Activated T-helper 17 cell treated with anti-CD3 and anti-CD28 coated beads, Interleukin-2, amount 50 U/mL, for 72 hours (primary cell): ENCODE results near the gene COL26A1. TPM values are rescaled to one million over a fixed set of nuclear protein-coding genes. Genes with fewer than 3 reads are reported as not detected.

Experiments used
- ATAC-seq: fragments of 150-1000 bp; cut with Tn5 transposase; replicated peaks from 2 replicates; pipeline ENCODE4 v1.10.0; 2021; ENCODE audit warnings: mild to moderate bottlenecking, moderate library complexity
- H3K27ac Mint-ChIP-seq: one replicate; pipeline ENCODE4 v1.8.0; 2022; ENCODE audit warnings: mixed read lengths
- H3K27me3 Mint-ChIP-seq: one replicate; pipeline ENCODE4 v1.8.0; 2022; ENCODE audit warnings: mixed read lengths
- H3K36me3 Mint-ChIP-seq: one replicate; pipeline ENCODE4 v1.8.0; 2022; ENCODE audit warnings: low read depth, mild to moderate bottlenecking, mixed read lengths
- H3K4me1 Mint-ChIP-seq: one replicate; pipeline ENCODE4 v1.8.0; 2022; ENCODE audit warnings: mixed read lengths
- H3K4me3 Mint-ChIP-seq: one replicate; pipeline ENCODE4 v1.8.0; 2022; ENCODE audit warnings: mild to moderate bottlenecking, mixed read lengths
- H3K9me3 Mint-ChIP-seq: one replicate; pipeline ENCODE4 v1.8.0; 2022; ENCODE audit warnings: mixed read lengths
- total RNA-seq, 2 donors: library from RNA; stranded (reverse); gene quantifications; one replicate each; pipeline ENCODE4 v1.2.3, GENCODE V29; 2022

Gene COL26A1
- total RNA-seq, 2 donors from 2014 or later = not detected

DNA sequence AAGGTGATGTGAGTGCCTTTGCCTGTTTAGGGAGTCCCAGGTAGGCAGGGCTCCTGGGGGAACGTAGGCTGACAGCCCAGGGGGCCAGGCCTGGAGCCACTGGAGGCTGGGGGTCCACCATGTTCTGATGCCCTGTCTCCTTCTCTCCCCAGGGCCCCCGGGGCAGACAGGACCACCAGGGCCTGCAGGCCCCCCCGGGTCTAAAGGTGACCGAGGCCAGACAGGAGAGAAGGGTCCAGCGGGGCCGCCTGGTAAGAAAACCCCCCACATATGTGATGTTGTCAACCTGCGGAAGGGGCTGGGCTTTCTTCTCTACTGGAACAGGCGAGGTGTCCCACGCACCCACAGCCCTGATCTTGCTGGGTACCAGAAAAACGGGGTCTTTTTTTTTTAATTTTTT, 181.2 kb downstream of the COL26A1 start:
- H3K36me3 Mint-ChIP-seq = no peaks in the 10 kb centered on the region
- no peaks in the 10 kb centered on the region for H3K9me3 Mint-ChIP-seq
- H3K27me3 Mint-ChIP-seq = peaks cover 10% of the 10 kb centered on the region
- no peak overlapping the region for H3K4me3 Mint-ChIP-seq
- H3K27ac Mint-ChIP-seq = no peak overlapping the region
- no peak for ATAC-seq
- H3K4me1 Mint-ChIP-seq = peaks cover 5% of the 10 kb centered on the region

DNA sequence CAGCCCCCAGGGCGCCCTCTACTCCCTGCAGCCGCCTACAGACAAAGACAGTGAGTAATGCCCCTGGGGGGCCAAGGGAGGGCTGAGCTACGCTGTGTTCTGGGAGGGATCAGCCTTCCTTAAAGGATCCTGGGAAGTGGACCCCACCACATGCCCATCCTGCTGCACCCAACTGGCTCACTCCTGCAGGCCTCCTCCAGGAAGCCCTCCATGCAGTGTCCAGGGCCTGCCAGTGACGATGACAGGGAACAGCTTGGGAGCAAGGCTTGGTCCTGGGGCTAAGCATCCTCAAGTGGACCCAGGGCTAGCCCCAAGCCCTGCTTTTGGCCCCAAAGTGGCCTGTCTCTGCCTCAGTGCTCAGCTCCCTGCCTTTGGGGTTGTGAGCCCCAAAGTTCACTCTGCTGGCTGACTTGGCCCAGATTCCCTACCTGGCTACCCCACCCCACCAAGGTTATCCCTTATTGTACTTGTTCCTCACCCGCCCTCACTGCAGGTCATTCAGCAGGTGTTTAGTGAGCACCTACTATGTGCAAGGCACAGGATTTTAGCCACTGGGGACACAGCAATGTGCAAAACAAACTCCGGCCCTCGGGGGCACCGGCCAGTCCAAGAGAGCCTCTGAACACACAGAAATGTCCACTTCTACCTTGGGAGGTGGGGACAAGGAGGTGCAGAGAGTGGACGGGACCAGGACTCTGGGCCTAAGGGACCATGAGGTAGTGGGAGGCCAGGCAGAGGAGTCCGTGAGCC, 182.9 kb downstream of the COL26A1 start:
- Mint-ChIP-seq H3K4me1 (peaks cover 5% of the 10 kb centered on the region), H3K4me3 (no peak overlapping the region), H3K9me3 (no peaks in the 10 kb centered on the region), H3K36me3 (no peaks in the 10 kb centered on the region), H3K27me3 (peaks cover 10% of the 10 kb centered on the region), H3K27ac (no peak overlapping the region)
- ATAC-seq = no peak

DNA sequence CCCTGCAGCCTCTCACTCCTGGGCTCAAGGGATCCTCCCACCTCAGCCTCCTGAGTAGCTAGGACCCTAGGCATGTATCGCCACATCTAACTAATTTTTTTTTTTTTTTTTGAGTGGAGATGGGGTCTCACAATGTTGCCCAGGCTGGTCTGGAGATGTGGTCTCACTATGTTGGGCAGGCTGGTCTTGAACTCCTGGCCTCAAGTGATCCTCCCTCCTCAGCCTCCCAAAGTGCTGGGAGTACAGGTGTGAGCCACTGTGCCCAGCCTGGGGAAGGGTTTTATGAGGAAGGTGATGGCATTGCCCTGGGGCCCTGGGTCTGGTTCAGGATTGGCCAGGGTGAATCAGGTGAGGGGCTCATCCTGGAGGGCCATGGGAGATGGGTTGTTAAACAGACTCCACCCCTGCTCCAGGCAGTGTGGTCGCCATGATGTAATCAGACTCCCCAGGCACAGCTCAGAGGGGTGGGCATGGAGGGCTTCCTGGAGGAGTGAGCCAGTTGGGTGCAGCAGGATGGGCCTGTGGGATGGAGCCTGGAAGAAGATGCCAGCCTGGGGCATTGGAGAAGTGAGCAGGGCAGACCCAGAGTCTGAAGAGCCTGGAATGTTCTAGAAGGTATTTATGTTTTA, 183.7 kb downstream of the COL26A1 start:
- H3K4me3 Mint-ChIP-seq = no peak overlapping the region
- H3K4me1 Mint-ChIP-seq = peaks cover 5% of the 10 kb centered on the region
- no peaks in the 10 kb centered on the region for H3K36me3 Mint-ChIP-seq
- H3K9me3 Mint-ChIP-seq = no peaks in the 10 kb centered on the region
- H3K27ac Mint-ChIP-seq = no peak overlapping the region
- no peak for ATAC-seq
- peaks cover 10% of the 10 kb centered on the region for H3K27me3 Mint-ChIP-seq

DNA sequence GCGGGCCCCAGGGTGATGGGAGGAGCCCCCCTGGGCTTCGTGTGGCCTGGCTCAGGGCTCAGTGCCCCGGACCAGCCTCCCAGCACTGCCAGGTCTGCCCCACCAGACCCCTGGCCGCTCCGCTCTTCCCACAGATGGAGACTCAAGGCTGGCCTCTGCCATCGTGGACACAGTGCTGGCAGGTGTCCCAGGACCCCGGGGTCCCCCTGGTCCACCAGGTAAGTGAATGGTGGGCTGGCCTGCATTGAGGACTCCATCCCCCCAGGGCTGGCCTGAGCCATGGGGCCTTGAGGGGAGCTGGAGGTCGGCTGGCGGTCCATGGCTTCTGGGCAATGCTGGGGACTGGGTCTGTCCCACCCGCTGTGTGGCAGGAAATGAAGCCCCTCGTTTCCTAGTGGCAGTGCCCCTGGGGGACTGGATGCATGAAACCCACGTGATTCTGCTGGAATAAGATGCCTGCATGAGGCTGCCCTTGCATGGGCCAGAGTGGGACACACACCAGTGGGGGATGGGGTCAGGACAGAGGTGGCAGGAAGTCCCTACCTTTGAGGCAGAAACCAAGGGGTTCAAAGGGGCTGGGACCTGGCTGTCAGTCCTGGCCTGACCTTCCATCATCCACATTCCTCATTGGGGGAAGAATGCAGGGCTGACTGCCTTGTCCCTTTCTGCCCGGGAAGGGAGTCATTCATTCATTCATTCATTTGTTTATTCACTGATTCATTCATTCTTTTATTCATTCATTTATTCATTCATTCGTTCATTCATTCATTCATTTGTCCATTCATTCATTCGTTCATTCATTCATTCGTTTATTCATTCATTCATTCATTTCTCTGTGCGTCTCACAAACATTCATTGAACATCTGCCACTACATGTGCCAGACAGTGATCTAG, 184.6 kb downstream of the COL26A1 start:
- no peaks in the 10 kb centered on the region for H3K9me3 Mint-ChIP-seq
- H3K27ac Mint-ChIP-seq = no peak overlapping the region
- H3K4me1 Mint-ChIP-seq = peaks cover 5% of the 10 kb centered on the region
- no peaks in the 10 kb centered on the region for H3K36me3 Mint-ChIP-seq
- ATAC-seq = no peak
- peaks cover 10% of the 10 kb centered on the region for H3K27me3 Mint-ChIP-seq
- no peak overlapping the region for H3K4me3 Mint-ChIP-seq

DNA sequence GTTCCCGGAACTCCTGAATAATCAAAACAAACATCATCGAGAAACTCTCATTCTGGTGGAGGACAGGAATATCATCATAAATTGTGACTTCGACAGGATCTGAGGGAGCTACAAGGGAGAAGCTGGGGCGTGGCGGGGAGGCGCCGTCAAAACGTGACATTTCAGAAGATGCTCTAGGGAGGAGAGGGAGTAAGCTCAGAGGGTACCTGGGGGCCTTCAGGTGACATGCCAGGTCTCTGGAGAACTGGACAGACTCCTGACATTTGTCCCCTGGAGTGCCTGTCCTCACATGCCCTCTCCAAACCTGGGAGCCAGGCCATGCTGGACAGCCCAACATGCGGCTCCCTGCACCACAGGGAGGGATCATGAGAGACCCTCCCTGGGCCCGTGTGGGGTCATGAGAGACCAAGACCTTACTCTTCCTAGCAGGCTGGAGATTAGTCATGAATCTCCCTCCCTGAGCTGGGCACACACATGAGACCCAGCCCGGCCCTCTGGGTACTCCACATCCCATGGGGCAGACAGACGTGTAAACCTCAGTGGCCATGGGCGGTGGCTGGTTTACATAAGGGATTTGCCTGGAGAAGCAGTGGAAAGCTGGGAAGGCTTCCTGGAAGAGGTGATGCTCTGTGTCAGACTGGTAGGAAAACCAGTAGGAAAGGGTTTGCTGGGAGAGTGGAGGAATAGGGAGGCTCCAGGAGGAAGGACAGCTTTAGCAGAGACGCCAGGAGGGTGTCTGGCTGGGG, 185.4 kb downstream of the COL26A1 start:
- H3K9me3 Mint-ChIP-seq = no peaks in the 10 kb centered on the region
- ATAC-seq = no peak
- H3K36me3 Mint-ChIP-seq = no peaks in the 10 kb centered on the region
- no peaks in the 10 kb centered on the region for H3K4me1 Mint-ChIP-seq
- H3K27ac Mint-ChIP-seq = no peak overlapping the region
- peaks cover 6% of the 10 kb centered on the region for H3K27me3 Mint-ChIP-seq
- H3K4me3 Mint-ChIP-seq = no peak overlapping the region

DNA sequence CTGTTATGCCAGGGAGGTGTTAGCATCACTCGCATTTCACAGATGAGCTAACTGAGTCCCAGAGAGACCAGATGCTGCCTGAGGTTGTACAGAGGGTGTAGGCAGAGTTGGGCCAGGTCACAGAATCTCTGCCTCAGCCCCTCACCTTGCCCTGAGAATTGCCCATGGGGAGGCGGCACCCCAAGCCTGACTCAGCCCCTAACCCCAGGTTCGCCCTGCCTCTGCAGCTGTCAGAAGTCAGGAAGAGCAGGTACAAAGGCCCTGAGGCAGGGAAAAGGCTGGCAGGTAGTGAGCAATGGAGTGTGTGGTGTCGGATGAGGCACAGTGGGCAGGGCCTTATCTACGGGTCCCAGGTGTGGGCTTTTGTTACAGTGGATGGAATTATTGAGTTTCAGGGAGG, 187.1 kb downstream of the COL26A1 start:
- no peak overlapping the region for H3K4me3 Mint-ChIP-seq
- no peak overlapping the region for H3K27ac Mint-ChIP-seq
- H3K9me3 Mint-ChIP-seq = no peaks in the 10 kb centered on the region
- H3K27me3 Mint-ChIP-seq = peaks cover 10% of the 10 kb centered on the region
- ATAC-seq = no peak
- H3K36me3 Mint-ChIP-seq = no peaks in the 10 kb centered on the region
- no peaks in the 10 kb centered on the region for H3K4me1 Mint-ChIP-seq

DNA sequence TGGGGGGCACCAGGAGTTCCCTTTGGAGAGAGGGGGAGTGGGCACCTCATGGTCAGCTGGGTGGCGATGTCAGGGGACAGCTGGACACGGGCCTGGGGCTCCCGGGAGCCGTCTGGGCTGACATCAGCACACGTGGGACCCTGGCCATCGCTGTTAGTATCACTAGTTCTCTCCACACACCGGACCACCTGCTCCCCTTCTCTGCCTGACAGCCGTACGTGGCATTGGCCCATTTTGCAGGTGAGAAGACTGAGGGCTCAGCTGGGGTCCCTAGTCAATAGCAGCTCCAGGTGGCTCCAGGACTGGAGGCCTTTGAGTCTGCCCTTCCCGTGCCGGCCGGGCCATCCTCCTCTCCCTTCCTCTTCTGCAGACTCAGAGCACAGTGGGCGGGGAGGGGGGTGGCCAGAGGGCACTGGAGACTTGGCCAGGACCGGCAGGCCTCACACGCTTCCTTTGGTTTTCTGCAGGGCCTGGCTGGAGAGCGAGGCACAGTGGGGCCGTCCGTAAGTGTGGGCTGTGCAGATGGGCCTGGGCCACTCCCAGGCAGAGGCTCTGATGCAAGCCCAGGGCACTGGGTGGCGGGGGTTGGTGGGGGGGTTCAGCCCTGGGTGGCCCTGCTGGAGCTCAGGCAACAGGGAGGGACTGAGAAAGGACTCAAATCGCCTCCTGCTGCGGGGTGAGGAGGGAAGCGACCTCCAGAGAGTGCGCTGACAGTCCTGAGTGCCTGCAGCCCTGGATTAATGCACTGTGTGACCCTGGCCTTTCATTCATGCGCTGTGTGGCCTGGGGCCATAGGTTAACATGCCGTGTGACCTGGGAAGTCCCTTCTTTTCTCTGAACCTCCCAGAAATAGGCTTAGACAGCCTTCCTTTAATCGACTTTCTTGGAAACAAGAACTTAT, 188.2 kb downstream of the COL26A1 start:
- Mint-ChIP-seq H3K4me3 (no peak overlapping the region), H3K36me3 (no peaks in the 10 kb centered on the region), H3K4me1 (no peaks in the 10 kb centered on the region), H3K9me3 (no peaks in the 10 kb centered on the region), H3K27me3 (peaks cover 10% of the 10 kb centered on the region), H3K27ac (no peak overlapping the region)
- no peak for ATAC-seq

DNA sequence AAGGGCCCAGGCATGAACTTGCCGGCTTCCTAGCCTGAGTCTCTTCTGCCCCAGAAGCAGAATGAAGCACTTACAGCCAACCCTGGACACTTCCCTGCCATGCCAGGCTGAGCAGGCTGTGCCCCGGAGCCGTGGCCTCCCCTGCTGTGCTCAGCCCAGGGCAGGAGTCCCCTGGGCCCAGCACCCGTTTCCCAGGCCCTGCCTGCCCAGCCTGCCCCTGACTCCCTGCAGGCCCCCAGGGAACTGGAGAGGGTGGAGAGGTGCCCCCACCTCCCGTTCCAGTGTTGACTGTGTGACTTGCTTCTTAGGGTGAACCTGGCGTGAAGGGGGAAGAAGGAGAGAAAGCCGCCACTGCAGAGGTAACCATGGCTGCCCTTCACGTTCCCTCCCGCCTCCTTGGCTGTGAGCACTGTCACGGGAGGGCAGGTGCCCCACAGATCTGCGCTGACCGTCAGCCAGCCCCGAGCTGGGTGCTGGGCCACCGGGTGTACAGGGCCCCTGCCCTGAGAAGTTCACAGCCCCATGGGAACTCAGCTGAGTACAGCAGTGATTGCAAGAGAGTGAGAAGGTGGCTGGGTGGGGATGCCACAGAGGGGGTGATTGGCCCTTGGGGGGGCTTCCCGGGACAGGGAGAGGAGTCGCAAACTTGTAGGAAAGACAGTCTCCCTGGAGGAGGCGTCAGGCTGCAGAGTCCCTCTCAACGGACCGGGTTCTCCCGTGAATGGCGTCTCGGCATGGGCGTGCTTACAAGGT, 190.5 kb downstream of the COL26A1 start:
- ATAC-seq = no peak
- H3K27me3 Mint-ChIP-seq = peaks cover 20% of the 10 kb centered on the region

DNA sequence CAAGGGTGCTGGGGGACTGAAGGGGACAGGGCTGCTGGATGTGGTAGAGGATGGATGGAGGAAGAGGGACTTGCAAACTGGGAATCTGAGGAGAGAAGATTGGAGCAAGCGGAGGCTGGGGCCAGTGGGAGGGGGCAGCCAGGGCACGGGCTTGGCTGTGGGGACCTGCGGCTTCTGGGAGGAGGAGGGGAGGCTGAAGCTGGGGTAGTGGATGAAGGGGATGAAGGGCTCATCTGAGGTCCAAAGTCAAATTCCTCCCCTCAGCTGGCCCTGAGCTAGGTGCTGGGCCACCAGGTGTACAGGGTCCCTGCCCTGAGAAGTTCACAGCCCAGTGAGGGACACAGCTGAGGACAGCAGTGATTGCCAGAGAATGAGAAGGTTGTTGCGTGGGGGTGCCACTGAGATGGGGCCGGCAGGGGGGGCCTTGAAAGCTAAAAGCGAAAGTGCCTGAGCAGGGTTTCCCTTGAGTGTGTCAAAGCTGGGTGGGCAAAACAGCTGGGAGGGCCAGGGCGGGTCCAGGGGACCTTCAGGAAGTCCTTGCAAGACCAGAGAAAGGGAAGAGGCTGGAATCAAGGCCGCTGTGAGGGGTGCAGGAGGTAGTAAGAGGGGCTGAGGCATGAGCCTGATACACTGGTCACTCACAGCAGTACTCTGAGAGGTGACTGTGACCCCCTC, 191.2 kb downstream of the COL26A1 start:
- no peak overlapping the region for H3K27ac Mint-ChIP-seq
- H3K27me3 Mint-ChIP-seq = peaks cover 14% of the 10 kb centered on the region
- H3K9me3 Mint-ChIP-seq = no peaks in the 10 kb centered on the region
- no peaks in the 10 kb centered on the region for H3K36me3 Mint-ChIP-seq
- H3K4me3 Mint-ChIP-seq = no peak overlapping the region
- ATAC-seq = no peak
- no peaks in the 10 kb centered on the region for H3K4me1 Mint-ChIP-seq

More for the DNA sequence above, 190.5 kb downstream of the COL26A1 start:
- H3K4me3 Mint-ChIP-seq = no peak overlapping the region
- H3K4me1 Mint-ChIP-seq = no peaks in the 10 kb centered on the region
- no peak overlapping the region for H3K27ac Mint-ChIP-seq
- H3K36me3 Mint-ChIP-seq = no peaks in the 10 kb centered on the region
- no peaks in the 10 kb centered on the region for H3K9me3 Mint-ChIP-seq

DNA sequence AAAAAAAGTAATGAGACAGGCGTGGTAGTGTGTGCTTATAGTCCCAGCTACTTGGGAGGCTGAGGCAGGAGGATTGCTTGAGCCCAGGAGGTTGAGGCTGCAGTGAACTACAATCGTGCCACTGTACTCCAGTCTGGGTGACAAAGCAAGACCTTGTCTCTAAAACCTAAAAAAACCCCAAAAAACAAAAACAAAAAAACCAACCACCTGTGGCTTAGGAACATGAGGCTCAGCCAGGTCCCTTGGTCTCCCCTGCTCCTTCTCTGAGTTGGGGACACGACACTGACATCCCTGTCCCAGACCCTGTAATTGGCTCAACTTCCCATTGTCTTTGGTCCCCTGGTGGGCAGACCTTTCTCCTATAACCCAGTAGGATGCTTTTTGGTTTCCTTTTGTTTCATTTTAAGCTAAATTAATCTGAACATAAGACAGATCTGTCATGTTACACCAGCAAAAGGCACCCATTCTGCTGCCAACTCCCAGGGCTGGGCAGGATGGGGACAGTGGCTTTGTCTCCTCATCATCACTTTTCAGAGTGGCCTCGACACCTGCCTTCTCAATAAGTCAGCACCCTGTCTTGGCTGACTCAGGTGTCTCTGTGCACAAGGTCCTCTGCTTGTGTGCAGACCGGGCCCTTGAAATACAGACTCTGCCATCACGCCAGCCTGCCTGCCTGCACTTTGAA, 192.1 kb downstream of the COL26A1 start:
- Mint-ChIP-seq H3K36me3 (no peaks in the 10 kb centered on the region), H3K27me3 (peaks cover 14% of the 10 kb centered on the region), H3K4me1 (no peaks in the 10 kb centered on the region), H3K9me3 (no peaks in the 10 kb centered on the region), H3K4me3 (no peak overlapping the region), H3K27ac (no peak overlapping the region)
- no peak for ATAC-seq

DNA sequence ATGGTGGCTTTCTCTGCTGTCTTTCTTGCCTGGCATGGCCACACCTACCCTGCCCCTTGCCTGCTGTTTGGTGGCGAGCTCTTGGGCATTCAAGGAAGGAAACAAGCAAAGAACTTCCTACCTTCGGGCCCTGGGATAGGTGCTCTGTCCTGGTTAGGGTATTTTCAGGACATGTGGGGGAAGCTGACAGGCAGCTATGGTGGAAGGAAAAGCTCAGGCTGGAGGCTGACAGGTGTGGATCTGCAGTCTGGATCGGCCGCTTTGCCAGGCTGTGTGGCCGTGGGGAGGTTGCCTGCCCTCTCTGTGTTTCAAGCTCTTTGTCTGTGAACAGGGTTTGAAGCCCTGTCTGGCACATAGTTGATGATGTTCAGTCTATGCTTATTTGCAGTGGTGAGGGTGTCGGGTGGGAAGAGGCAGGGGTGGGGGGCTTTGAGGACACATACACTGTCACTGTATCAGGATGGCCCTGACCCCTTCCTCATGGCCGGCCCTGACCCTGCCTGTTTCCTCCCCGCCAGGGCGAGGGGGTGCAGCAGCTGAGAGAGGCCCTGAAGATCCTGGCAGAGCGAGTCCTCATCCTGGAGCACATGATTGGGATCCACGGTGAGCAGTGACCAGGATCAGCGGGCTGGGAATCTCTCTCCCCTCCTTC, 192.7 kb downstream of the COL26A1 start:
- ATAC-seq = no peak
- Mint-ChIP-seq H3K9me3 (no peaks in the 10 kb centered on the region), H3K4me3 (no peak overlapping the region), H3K27ac (no peak overlapping the region), H3K27me3 (peaks cover 14% of the 10 kb centered on the region), H3K36me3 (no peaks in the 10 kb centered on the region), H3K4me1 (no peaks in the 10 kb centered on the region)

DNA sequence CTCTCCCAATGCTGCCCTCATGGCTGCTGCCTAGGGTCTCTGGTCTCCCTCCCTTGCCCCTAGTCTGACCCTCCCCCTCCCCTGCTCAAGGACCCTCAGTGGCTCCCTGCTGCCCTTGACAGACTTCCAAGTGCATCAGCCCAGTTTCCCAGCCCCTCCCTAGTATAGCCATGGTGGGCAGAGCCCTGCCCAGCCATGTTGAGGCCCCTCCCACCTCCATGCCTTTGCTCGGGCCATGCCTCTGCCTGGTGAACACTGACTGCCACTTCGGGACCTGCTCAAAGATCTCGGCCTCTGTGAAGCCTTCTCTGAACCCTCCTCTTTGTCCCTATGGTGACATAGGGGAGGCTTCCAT, 193.2 kb downstream of the COL26A1 start:
- Mint-ChIP-seq H3K27ac (no peak overlapping the region), H3K4me1 (no peaks in the 10 kb centered on the region), H3K9me3 (no peaks in the 10 kb centered on the region), H3K36me3 (no peaks in the 10 kb centered on the region), H3K27me3 (peaks cover 14% of the 10 kb centered on the region), H3K4me3 (no peak overlapping the region)
- ATAC-seq = no peak
